AG04449 (cell line): Measurements from ENCODE around the gene XPOT.

Source experiments
- CTCF ChIA-PET: fragments of 350-600 bp; formaldehyde crosslinking; extraction: SDS; loops from one replicate; lab custom pipeline; 2021; ENCODE audit warnings: antibody characterized with exemption; lab: Yijun Ruan, JAX
- POLR2A ChIA-PET: fragments of 400-600, 350-600 bp; formaldehyde crosslinking; extraction: SDS; loops from one replicate; lab custom pipeline; 2020; ENCODE audit warnings: antibody characterized with exemption, inconsistent platforms; lab: Yijun Ruan, JAX
- DNase-seq: peaks from one replicate; pipeline ENCODE4 v3.0.0-alpha.2; 2010; ENCODE audit warnings: low read depth, low spot score
- H3K4me3 ChIP-seq: 2 replicates; pipeline ENCODE4 v1.5.1; 2011; ENCODE audit warnings: low read depth, mild to moderate bottlenecking, control low read depth, low read length
- TF ChIP-seq, protein P1 (sequence below): IDR thresholded peaks from one replicate; pipeline ENCODE4 v1.5.1; 2011; ENCODE audit warnings: mild to moderate bottlenecking, moderate library complexity, low read length, control low read depth, inconsistent platforms; ENCODE audit not compliant: insufficient read depth; ENCODE audit errors: missing control alignments

Gene XPOT

GRCh38 chr12:64450057-64450640 is 46.0 kb downstream of the XPOT start:
- TF ChIP-seq, protein P1, sequence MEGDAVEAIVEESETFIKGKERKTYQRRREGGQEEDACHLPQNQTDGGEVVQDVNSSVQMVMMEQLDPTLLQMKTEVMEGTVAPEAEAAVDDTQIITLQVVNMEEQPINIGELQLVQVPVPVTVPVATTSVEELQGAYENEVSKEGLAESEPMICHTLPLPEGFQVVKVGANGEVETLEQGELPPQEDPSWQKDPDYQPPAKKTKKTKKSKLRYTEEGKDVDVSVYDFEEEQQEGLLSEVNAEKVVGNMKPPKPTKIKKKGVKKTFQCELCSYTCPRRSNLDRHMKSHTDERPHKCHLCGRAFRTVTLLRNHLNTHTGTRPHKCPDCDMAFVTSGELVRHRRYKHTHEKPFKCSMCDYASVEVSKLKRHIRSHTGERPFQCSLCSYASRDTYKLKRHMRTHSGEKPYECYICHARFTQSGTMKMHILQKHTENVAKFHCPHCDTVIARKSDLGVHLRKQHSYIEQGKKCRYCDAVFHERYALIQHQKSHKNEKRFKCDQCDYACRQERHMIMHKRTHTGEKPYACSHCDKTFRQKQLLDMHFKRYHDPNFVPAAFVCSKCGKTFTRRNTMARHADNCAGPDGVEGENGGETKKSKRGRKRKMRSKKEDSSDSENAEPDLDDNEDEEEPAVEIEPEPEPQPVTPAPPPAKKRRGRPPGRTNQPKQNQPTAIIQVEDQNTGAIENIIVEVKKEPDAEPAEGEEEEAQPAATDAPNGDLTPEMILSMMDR, result no peak
- POLR2A ChIA-PET, result interaction anchor here (1.4 kb wide), 1 partner anchor 12 kb away, joined by 4 read pairs; no protein-coding TSS in a partner anchor
- H3K4me3 ChIP-seq, result no peak overlapping the region
- CTCF ChIA-PET, result no interaction called here
- DNase-seq, result no peak

- ChIA-PET POLR2A (interaction anchor here (1.4 kb wide), 1 partner anchor 11 kb away, joined by 4 read pairs; no protein-coding TSS in a partner anchor), CTCF (no interaction called here)
- no peak for DNase-seq
- TF ChIP-seq, protein P1, result no peak
- peak overlapping the region; percentile 91 for H3K4me3 ChIP-seq
Measured at GRCh38 chr12:64450711-64451486, 46.7 kb downstream of the XPOT start.

- no peak for DNase-seq
- CTCF ChIA-PET, result no interaction called here
Measured at GRCh38 chr12:64451687-64452558, 47.7 kb downstream of the XPOT start, which contains the start of gene TBK1. Gene TBK1 (plus strand): TSS chr12:64452120. CDS start chr12:64455871, 3,751 bp downstream.

DNA sequence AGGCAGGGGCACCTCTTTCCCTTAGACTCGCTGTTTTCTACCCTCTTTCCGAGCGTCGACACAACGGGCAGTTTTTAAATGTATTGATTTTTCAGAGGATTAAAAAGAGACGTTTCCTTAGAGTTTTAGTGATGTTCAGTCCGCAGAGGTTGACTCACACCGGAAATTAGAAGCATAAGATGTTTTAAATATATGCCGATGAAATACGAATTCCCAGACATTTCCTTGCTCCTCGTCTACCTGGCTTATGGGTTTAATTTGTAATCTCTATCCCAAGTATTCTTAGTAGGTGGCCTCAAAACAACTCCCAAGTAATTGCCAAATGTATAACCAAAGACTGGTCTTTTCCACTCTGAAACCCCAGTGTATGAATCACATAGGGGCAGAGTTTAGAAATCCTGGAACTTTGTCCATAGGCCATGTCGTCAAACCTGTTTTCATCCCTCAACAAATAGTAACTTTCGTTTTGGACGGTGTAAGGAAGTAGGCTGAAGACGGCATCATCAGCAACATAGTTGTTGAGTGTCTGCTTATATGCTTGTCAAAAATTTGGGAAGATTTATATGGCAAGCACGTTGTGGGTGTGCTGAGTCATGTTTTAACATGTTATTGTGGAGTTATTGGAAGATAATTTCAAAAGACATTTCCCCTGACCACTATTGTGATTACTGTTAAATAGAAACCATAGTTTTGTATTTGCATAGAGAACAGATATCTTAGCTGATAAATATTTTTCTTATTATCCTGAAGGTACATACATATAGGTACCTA is 48.6 kb downstream of the XPOT start:
- ChIA-PET CTCF (interaction anchor here (0.6 to 1.2 kb wide), 2 partner anchors 8 to 248 kb away, joined by 4 read pairs; no protein-coding TSS in a partner anchor), POLR2A (no interaction called here)
- H3K4me3 ChIP-seq, result peak overlapping the region; percentile 91
- DNase-seq, result peak; percentile 34
- TF ChIP-seq, protein P1, result no peak

More at GRCh38 chr12:64451687-64452558, 47.7 kb downstream of the XPOT start, which contains the start of gene TBK1:
- H3K4me3 ChIP-seq, result peak within 1 kb of the TSS; percentile 91
- POLR2A ChIA-PET, result no interaction called here
- TF ChIP-seq, protein P1, result no peak

GRCh38 chr12:64455506-64455905 is 51.3 kb downstream of the XPOT start:
- no peak overlapping the region for H3K4me3 ChIP-seq
- CTCF ChIA-PET, result interaction anchor here (1.0 kb wide), 1 partner anchor 32 kb away, joined by 3 read pairs; no protein-coding TSS in a partner anchor
- DNase-seq, result no peak
- TF ChIP-seq, protein P1, result no peak
- POLR2A ChIA-PET, result no interaction called here
